ENCODE measurements around the gene DHODH. TPM values are rescaled to one million over a fixed set of nuclear protein-coding genes. Genes with fewer than 3 reads are reported as not detected.

The DHODH gene
- total and polyA plus RNA-seq, 2 of the 13 experiments (the other 11 are each of a cell fraction or from before 2014, with no cell fraction given) = 10.7 to 16.4 TPM

GRCh38 chr16:72042157-72042660 is 33.7 kb downstream of the DHODH start (continued):
- TF ChIP-seq CEBPG (CRISPR knock-in tag; IDR thresholded peaks at IDR 0.05) (peak; percentile 63; the same call in 1 of the 2 replicates), ZNF503 (CRISPR knock-in tag; IDR thresholded peaks at IDR 0.05) (0 out of 2 replicates have a peak, but pooled peaks have one; percentile 11), DPF2 (CRISPR knock-in tag; IDR thresholded peaks at IDR 0.05; ENCODE audit: borderline replicate concordance, low read depth) (no peak), KLF16 (CRISPR knock-in tag; IDR thresholded peaks at IDR 0.05) (0 out of 4 replicates have a peak, but pooled peaks of 1 of the 2 experiments have one; percentile 5), GTF3A (CRISPR knock-in tag; conservative IDR thresholded peaks at IDR 0.05) (no peak), ZNF609 (CRISPR knock-in tag; IDR thresholded peaks at IDR 0.05; ENCODE audit: borderline replicate concordance) (no peak), ZNF331 (CRISPR knock-in tag; IDR thresholded peaks at IDR 0.05) (peak; percentile 45; the same call in 1 of the 2 replicates), ZFP90 (CRISPR knock-in tag; IDR thresholded peaks at IDR 0.05; ENCODE audit: borderline replicate concordance) (peak; percentile 37; the same call in 1 of the 2 replicates), ZNF232 (CRISPR knock-in tag; IDR thresholded peaks at IDR 0.05; ENCODE audit: borderline replicate concordance) (0 out of 2 replicates have a peak, but pooled peaks have one; percentile 21), FOXO1 (CRISPR knock-in tag; IDR thresholded peaks at IDR 0.05) (0 out of 2 replicates have a peak, but pooled peaks have one; percentile 53), KDM6A (CRISPR knock-in tag; IDR thresholded peaks at IDR 0.05; ENCODE audit: low read depth) (0 out of 2 replicates have a peak, but pooled peaks have one; percentile 23), ZNF543 (CRISPR knock-in tag; IDR thresholded peaks at IDR 0.05) (no peak), BRD4 (CRISPR knock-in tag; IDR thresholded peaks at IDR 0.05) (no peak), GATAD2A (CRISPR knock-in tag; IDR thresholded peaks at IDR 0.05) (peak; percentile 46), KLF11 (CRISPR knock-in tag; IDR thresholded peaks at IDR 0.05) (0 out of 2 replicates have a peak, but pooled peaks have one; percentile 38)
- TF ChIP-seq, protein P1, sequence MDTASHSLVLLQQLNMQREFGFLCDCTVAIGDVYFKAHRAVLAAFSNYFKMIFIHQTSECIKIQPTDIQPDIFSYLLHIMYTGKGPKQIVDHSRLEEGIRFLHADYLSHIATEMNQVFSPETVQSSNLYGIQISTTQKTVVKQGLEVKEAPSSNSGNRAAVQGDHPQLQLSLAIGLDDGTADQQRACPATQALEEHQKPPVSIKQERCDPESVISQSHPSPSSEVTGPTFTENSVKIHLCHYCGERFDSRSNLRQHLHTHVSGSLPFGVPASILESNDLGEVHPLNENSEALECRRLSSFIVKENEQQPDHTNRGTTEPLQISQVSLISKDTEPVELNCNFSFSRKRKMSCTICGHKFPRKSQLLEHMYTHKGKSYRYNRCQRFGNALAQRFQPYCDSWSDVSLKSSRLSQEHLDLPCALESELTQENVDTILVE (CRISPR knock-in tag; IDR thresholded peaks at IDR 0.05) = 0 out of 2 replicates have a peak, but pooled peaks have one; percentile 6
- TF ChIP-seq, protein P2, sequence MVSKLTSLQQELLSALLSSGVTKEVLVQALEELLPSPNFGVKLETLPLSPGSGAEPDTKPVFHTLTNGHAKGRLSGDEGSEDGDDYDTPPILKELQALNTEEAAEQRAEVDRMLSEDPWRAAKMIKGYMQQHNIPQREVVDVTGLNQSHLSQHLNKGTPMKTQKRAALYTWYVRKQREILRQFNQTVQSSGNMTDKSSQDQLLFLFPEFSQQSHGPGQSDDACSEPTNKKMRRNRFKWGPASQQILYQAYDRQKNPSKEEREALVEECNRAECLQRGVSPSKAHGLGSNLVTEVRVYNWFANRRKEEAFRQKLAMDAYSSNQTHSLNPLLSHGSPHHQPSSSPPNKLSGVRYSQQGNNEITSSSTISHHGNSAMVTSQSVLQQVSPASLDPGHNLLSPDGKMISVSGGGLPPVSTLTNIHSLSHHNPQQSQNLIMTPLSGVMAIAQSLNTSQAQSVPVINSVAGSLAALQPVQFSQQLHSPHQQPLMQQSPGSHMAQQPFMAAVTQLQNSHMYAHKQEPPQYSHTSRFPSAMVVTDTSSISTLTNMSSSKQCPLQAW (CRISPR knock-in tag; IDR thresholded peaks at IDR 0.05) = peak; percentile 53; the same call in 1 of the 2 replicates
- TF ChIP-seq, protein P3, sequence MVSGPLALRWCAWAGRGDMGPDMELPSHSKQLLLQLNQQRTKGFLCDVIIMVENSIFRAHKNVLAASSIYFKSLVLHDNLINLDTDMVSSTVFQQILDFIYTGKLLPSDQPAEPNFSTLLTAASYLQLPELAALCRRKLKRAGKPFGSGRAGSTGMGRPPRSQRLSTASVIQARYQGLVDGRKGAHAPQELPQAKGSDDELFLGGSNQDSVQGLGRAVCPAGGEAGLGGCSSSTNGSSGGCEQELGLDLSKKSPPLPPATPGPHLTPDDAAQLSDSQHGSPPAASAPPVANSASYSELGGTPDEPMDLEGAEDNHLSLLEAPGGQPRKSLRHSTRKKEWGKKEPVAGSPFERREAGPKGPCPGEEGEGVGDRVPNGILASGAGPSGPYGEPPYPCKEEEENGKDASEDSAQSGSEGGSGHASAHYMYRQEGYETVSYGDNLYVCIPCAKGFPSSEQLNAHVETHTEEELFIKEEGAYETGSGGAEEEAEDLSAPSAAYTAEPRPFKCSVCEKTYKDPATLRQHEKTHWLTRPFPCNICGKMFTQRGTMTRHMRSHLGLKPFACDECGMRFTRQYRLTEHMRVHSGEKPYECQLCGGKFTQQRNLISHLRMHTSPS (CRISPR knock-in tag; IDR thresholded peaks at IDR 0.05; ENCODE audit: low read depth) = peak; percentile 82
